Muscle of leg (tissue), 11 donors: ENCODE data around the gene AVEN. TPM values are rescaled to one million over a fixed set of nuclear protein-coding genes. Genes with fewer than 3 reads are reported as not detected.

Experiments
- DNase-seq: peaks from one replicate; pipeline ENCODE4 v3.0.0; 2013
- H3K27ac ChIP-seq: one replicate; pipeline ENCODE4 v1.5.1; 2013; ENCODE audit warnings: mild to moderate bottlenecking, low read length, control low read depth
- H3K27me3 ChIP-seq: one replicate; pipeline ENCODE4 v1.6.1; 2013; ENCODE audit warnings: low read length; ENCODE audit not compliant: control insufficient read depth, insufficient read depth
- H3K36me3 ChIP-seq: one replicate; pipeline ENCODE4 v1.6.1; 2013; ENCODE audit warnings: low read length; ENCODE audit not compliant: control insufficient read depth, insufficient read depth
- H3K4me1 ChIP-seq: one replicate; pipeline ENCODE4 v1.6.1; 2013; ENCODE audit warnings: low read length; ENCODE audit not compliant: control insufficient read depth, insufficient read depth
- H3K4me3 ChIP-seq: one replicate; pipeline ENCODE4 v1.5.1; 2013; ENCODE audit warnings: low read length, control low read depth
- H3K9me3 ChIP-seq: replicated peaks from 2 replicates; pipeline ENCODE4 v1.6.1; 2013; ENCODE audit warnings: low read depth, low read length; ENCODE audit not compliant: control insufficient read depth
- WGBS: methylation state at CpG from one replicate; pipeline ENCODE4 v1.1.5; 2013; ENCODE audit warnings: missing lambda C conversion rate; ENCODE audit not compliant: insufficient coverage; 5-methylcytosine and 5-hydroxymethylcytosine counted together
- polyA plus RNA-seq, 8 donors: library from polyadenylated mRNA; unstranded; fragments of 120-200 nt; gene quantifications; one replicate each; pipeline versions ENCODE4 v1.2.1 to v1.2.3, GENCODE V29; 2013; ENCODE audit warnings: inconsistent platforms in 1 of 8, low replicate concordance in 1 of 8; ENCODE audit not compliant: insufficient read length in 8 of 8, insufficient read depth in 1 of 8
- total RNA-seq: library from RNA; stranded (reverse); fragments of 120-200 nt; gene quantifications from one replicate; pipeline ENCODE4 v1.2.4, GENCODE V29; 2013

The AVEN gene
- total and polyA plus RNA-seq, 9 donors = 16.7 to 22.8 (median 20.0) TPM

DNA sequence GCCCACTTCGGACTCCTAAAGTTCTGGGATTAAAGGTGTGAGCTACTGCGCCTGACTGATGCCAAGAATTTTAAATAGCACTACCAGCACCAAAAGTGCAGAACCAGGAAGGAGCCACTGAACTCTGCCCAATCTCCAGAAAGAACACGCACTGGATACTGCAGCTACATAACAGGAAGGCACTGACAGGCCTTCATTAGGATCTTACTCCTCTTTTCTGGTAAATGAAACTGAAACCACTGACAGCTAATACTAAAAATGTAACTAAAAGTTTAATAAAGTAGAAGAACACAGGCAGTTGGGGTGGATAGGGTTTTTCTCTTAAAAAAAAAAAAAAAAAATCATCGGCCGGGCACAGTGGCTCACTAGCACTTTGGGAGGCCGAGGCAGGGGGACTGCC, 144.8 kb downstream of the AVEN start:
- H3K36me3 ChIP-seq = no peaks in the 10 kb centered on the region
- no peaks in the 10 kb centered on the region for H3K9me3 ChIP-seq
- H3K27ac ChIP-seq = no peak overlapping the region
- H3K4me3 ChIP-seq = no peak overlapping the region
- H3K4me1 ChIP-seq = no peaks in the 10 kb centered on the region
- DNase-seq = no peak
- H3K27me3 ChIP-seq = no peaks in the 10 kb centered on the region
- no CpG with 5 or more reads among the region's 6 CpGs for WGBS

DNA sequence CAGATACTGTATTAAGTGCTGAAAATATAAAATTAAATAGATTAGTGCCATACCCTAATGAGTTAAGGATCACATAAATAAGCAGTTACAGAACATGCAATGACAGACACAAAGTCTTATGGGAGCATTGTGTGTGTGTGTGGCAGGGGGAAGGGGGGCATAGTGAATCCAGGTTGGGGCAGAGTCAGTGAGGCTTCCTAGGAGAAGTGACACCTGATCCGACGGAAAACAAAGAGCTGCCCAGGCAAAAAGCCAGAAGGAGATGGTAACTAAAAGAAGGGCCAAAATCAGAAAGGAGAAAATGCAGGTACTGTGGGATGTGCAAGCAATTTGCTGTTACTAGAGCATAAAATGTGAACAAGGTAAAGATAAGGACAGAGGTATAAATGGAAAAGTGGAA, 150.8 kb downstream of the AVEN start:
- H3K9me3 ChIP-seq = no peaks in the 10 kb centered on the region
- no peaks in the 10 kb centered on the region for H3K36me3 ChIP-seq
- 26% methylated on average over 2 of the region's 2 CpGs for WGBS
- DNase-seq = no peak
- no peak overlapping the region for H3K4me3 ChIP-seq
- H3K27me3 ChIP-seq = no peaks in the 10 kb centered on the region
- no peak overlapping the region for H3K27ac ChIP-seq
- H3K4me1 ChIP-seq = no peaks in the 10 kb centered on the region

DNA sequence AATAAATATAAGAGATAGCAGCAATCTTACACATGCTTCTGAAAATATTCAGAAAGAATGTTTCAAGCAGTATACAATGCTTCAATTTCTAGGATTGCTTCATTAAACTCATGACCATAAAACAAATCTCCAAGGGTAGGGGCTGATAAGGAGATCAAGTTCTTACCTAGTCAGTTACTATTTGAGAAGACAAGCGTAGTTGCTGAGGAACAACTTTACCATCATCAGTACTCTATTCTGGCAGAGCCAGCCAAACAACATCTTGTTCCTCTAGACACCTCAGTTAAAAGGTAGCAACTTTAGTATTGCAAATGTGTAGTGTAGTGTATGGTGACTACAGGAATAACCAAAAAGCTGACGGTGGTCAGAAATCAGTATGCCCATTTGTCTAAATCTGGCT, 156.1 kb downstream of the AVEN start:
- Histone ChIP-seq H3K36me3 (no peaks in the 10 kb centered on the region), H3K4me3 (no peak overlapping the region), H3K9me3 (no peaks in the 10 kb centered on the region), H3K4me1 (no peaks in the 10 kb centered on the region), H3K27ac (no peak overlapping the region), H3K27me3 (no peaks in the 10 kb centered on the region)
- no peak for DNase-seq
- no CpG with 5 or more reads among the region's 2 CpGs for WGBS

DNA sequence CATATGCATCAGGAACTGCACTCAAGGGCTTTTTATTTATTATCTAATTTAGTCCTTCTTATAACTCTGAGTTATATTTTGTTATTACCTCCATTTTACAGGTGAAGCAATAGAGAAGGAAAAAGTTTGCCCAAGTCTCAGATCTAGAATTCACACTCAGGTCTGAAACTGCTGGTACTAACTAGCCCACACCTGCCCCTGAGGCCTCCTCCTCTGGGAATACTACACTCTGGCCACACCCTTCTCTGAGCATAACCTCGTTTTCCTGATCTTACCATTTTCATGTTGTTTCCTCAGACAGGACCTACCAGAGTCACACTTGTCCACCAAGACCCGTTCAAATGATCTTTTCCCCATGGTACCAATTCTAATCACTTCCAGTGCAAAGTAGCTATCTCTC, 164.8 kb downstream of the AVEN start:
- H3K4me3 ChIP-seq = no peak overlapping the region
- DNase-seq = no peak
- H3K9me3 ChIP-seq = no peaks in the 10 kb centered on the region
- no peaks in the 10 kb centered on the region for H3K4me1 ChIP-seq
- H3K27me3 ChIP-seq = no peaks in the 10 kb centered on the region
- H3K27ac ChIP-seq = no peak overlapping the region
- WGBS = 82% methylated on average over 1 of the region's 2 CpGs
- H3K36me3 ChIP-seq = no peaks in the 10 kb centered on the region

DNA sequence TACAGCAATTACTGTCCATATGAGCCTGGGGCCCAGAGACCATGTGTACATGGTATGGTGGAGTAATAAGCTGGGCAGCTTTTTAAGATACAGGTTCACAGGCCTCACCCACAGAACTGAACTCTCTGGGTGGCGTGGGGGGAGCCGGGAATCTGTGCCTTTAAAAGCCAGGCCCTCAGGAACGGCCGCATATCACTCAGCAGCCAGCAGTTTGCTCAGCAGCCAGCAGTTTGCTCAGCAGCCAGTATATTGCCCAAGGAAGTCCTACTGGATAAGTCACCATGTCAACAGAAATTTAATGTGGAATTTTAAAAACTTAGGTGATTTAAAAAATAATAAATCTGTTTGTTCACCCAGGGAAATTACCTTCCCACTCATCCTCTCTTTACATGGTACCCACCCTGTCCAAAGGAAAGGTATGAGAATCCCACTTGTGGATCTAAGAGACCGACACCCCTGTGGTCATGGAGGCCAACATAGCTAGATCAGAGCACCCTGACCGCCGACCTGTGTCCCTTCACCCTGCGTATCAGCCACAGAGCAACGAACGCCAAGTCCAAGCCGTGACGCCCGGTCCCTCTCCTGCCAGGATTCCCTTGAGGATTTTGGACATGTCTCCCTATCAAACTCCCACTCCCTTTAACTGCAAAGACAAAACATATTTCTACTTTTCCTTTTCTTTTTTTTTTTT, 166.4 kb downstream of the AVEN start:
- Histone ChIP-seq H3K4me3 (no peak overlapping the region), H3K4me1 (no peaks in the 10 kb centered on the region), H3K9me3 (no peaks in the 10 kb centered on the region), H3K27me3 (no peaks in the 10 kb centered on the region), H3K27ac (no peak overlapping the region), H3K36me3 (no peaks in the 10 kb centered on the region)
- DNase-seq = no peak
- WGBS = 100% methylated on average over 1 of the region's 13 CpGs

DNA sequence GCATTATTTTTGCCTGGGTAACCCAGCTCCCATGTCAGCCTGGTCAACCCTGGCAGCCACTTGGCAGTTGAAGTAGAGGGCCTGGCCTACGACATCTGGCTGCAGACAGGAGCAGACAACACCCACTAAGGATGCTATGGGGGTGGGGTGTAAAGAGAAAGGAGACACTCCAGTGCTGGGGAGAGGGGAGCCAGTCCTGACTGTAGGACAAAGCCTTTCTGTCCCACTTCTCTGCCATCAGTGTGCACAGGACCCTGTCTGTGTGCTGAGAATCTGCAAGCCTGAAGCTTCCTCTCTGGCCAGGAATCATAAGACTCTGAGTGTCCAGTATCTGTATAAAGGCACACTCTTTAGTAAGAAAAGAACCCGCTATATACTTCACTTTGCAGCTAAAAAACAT, 167.0 kb downstream of the AVEN start:
- Histone ChIP-seq H3K4me3 (no peak overlapping the region), H3K27me3 (no peaks in the 10 kb centered on the region), H3K36me3 (peaks cover 2% of the 10 kb centered on the region), H3K27ac (no peak overlapping the region), H3K4me1 (no peaks in the 10 kb centered on the region), H3K9me3 (no peaks in the 10 kb centered on the region)
- no CpG with 5 or more reads among the region's 2 CpGs for WGBS
- DNase-seq = no peak

DNA sequence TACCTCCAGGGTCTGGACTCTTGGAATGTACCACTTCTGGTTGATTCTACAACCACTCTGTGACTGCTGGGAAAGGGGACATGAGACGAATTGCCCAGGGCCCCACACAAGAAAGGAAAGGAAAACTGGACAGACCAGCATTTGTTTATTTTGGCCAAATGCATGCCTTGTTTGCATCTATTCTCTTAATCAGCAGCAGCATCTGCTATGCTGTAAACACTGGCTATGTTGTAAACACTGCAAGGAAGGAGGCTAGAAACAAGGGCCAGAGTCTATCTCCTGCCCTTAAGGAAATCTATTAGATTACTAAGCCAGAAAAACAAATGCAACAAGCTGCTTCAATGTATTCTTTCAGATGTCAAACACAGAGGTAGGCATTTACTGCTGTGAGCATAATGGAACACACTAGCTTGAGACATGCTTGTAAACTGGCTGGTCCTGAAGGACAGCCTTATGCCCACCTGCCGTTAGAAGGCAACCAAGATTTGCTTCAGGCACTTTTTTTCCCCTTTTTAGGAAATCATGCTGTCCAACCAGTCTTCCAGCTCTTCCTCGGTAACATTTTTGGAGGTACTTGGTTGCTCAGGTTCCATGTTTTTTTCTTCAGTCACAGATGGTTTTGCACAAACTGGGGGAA, 172.8 kb downstream of the AVEN start:
- H3K9me3 ChIP-seq = no peaks in the 10 kb centered on the region
- no peaks in the 10 kb centered on the region for H3K27me3 ChIP-seq
- H3K4me1 ChIP-seq = no peaks in the 10 kb centered on the region
- H3K27ac ChIP-seq = no peak overlapping the region
- no peak overlapping the region for H3K4me3 ChIP-seq
- DNase-seq = no peak
- WGBS = 30% methylated on average over 2 of the region's 3 CpGs
- H3K36me3 ChIP-seq = peaks cover 14% of the 10 kb centered on the region

DNA sequence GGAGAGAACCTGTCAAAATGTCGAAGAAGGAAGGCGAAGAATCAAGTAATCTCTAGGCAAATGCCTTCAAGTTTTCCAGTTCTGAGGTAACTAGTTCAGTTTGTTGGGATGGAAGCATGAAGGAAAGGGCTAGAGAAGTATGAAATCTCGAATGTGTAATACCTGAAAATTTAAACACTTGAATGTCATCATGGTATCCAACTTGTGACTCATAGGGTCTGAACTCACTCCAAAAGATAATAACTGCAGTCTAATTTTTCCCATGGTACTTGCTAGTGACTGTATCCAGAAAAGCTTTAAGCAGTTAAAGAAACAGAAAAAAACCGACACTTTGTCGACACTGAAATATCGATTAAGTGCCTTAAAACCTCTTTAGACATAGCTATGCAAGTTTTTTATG, 173.6 kb downstream of the AVEN start:
- WGBS = 87% methylated on average over 2 of the region's 6 CpGs
- DNase-seq = no peak
- peaks cover 18% of the 10 kb centered on the region for H3K36me3 ChIP-seq

DNA sequence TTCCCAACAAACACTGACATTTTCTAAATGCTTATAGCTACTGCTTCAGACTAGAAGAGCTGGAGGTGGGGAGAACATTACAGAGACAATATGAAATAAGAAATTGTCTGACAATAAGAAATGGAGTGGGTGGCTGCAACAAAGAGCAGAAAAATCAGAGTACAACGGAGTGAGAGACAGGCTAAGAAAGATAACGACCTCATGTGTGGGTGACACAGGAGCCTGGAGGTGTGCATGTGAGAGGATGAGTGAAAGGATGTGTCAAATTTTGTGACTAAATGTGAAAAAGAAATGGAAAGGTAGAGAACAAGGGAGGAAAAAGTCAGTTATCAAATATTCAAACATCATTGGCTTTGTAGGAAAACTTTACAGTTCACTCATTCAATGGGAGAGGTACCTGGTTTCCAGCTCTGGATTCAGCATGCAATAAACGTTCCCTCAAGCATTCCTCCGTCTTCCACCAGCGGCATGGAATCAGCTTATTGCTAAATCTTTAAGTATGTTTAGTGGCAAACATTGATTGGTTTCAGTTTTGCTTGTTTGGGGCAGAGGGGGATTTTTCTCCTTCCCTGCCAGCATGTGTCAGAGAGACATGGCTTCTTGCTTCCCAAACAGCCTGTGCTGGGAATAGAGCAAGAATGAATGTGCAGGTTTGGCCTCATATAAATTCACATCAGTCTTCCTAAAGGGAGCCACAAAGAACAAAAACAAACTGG, 174.5 kb downstream of the AVEN start:
- Histone ChIP-seq H3K27ac (no peak overlapping the region), H3K36me3 (peaks cover 22% of the 10 kb centered on the region), H3K4me3 (no peak overlapping the region), H3K27me3 (no peaks in the 10 kb centered on the region), H3K4me1 (no peaks in the 10 kb centered on the region), H3K9me3 (no peaks in the 10 kb centered on the region)
- 81% methylated on average over 2 of the region's 5 CpGs for WGBS
- no peak for DNase-seq

More for the DNA sequence above, 173.6 kb downstream of the AVEN start:
- no peaks in the 10 kb centered on the region for H3K4me1 ChIP-seq
- H3K4me3 ChIP-seq = no peak overlapping the region
- no peaks in the 10 kb centered on the region for H3K27me3 ChIP-seq
- H3K9me3 ChIP-seq = no peaks in the 10 kb centered on the region
- H3K27ac ChIP-seq = no peak overlapping the region

DNA sequence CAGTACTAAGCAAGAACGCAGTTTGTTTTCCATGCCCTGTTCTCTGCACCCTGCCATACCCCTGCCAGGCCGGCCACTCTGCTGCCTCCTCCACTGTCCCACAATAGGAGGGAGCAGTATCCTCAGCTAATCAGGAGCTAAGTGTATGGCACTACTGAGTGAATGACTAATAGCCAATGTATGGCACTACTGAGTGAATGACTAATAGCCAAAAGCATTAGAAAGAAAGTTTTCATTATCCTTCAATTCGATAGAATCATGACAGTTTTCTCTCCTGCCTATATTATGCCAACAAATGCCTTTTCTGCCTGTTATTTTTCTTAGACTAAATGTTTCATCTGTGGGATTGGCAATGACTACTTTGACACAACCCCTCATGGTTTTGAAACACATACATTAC, 178.2 kb downstream of the AVEN start:
- Histone ChIP-seq H3K4me3 (no peak overlapping the region), H3K9me3 (no peaks in the 10 kb centered on the region), H3K4me1 (no peaks in the 10 kb centered on the region), H3K36me3 (peaks cover 39% of the 10 kb centered on the region), H3K27ac (no peak overlapping the region), H3K27me3 (no peaks in the 10 kb centered on the region)
- no peak for DNase-seq
- 83% methylated on average over 1 of the region's 3 CpGs for WGBS
